GM19395 (cell line): ENCODE data around the gene BSND.
A peak's percentile ranks its signal among the peaks of the same experiment; 100 is the strongest.

Experiments
- ATAC-seq: cut with Tn5 transposase; IDR thresholded peaks from one replicate; pipeline ENCODE4 v1.9.1; 2021; ENCODE audit warnings: mild to moderate bottlenecking, moderate library complexity; ENCODE audit not compliant: unreplicated experiment

The BSND gene

DNA sequence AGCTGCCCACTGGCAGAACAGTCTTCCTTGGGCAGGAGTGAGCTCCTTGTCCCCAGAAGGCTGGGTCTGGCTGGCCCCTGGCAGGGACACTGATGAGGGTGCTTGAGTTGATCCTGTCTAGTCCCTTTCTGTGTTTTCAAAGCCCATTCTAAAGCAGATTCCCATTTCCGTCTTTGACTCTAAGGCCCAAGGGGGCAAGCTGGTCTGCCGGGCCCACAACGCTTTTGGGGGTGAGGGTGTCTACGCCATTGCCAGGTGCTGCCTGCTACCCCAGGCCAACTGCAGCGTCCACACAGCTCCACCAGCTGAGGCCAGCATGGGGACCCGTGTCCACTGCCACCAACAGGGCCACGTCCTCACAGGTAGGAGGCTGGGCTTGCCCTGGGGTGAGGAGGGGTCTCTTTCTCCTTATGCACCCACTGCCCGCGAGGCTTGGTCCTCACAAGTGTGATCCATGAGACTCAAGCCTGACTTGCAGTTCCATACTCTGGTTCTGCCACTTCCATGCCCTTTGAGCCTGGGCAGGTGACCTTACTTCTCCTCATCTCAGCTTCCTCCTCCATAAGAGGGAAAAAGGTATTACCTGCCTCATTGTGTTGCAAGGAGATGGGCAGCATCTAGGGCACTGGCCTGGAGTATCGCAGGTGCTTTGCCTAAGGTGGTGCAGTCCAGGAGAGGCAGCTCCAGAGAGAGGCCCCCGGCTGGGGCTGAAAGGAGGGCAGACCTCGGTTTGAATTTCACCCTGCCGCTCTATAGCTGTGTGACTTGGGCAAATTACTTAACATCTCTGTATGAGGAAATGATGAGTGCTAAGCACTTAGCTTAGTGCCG, 60.8 kb downstream of the BSND start:
- no peak for ATAC-seq

DNA sequence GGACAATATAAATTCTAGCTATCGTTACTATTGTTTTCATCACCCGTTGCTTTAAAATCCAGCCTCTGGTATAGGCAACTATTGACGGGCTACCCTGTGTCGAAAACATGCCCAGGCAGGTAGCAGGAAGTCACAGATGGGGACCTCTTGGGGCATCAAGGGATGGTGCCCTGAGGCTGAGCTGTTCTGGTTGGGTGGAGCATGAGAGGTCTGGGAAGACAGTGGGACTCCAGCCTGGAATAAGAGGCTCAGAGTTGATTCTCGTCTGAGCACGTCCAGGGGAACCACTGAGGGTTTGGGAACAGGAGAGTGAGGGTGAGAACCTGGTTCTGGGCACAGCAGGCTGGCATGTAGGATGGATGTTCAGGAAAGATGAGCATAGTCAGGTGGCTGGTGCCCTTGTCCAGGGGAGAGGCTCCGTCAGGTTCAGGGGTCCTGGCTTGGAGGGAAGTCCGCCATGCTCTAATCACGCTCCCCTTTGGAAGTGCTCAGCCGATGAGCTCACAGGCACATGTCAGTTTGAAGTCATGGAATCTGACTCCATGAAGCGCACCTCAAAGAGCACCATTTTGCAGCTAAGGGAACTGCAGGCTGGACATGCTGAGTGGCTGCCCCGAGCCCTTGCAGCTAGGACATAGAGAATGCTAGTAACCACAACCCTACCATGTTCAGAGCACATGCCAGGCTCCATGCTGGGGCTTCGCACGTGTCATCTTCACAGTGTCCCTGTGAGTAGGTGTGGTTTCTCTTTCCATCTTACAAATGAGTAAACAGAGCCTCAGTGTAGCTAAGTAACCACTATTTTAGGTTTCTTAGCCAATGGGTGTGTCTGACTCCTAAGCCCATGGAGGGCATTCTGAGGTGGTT, 61.6 kb downstream of the BSND start:
- ATAC-seq = peak; percentile 57

DNA sequence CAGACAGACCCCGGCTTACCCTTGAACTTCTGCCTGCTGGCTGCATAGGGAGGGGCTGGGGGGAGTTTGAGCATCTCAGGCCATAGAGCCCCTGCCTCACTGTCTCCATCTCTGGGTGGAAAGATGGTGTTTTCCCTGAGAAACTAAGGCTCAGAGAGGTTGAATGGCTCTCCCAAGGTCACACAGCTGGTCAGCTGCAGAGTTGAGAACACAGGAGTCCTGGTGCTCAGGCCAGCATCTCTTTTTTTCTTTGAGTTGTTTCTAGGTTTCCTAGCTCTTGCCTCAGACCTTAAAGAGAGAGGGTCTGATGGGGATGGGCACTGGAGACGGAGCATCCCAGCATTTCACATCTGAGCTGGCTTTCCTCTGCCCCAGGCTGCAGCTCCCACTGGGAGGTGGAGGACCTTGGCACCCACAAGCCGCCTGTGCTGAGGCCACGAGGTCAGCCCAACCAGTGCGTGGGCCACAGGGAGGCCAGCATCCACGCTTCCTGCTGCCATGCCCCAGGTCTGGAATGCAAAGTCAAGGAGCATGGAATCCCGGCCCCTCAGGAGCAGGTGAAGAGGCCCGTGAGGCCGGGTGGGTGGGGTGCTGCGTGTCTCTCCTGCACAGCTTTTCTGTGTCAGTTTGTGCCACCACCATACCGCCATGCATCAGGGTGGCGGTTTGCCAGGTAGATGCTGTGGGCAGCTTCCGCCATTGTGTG, 62.4 kb downstream of the BSND start:
- ATAC-seq = no peak
